Measurements from ENCODE around the gene LRRN4CL.
"Not testable (repeated sequence)": the region's sequence is repeated elsewhere in the genome, so short reads cannot be mapped to it uniquely, and the experiment has no call there.

Gene LRRN4CL

GRCh38 chr11:62654297-62654696 is 35.0 kb downstream of the LRRN4CL start:
- Histone ChIP-seq H3K27me3 (no peaks in the 10 kb centered on the region), H3K36me3 (peaks cover 4% of the 10 kb centered on the region; the same call in 1 of the 2 replicates), H3K4me3 (ENCODE audit: low read depth, low read length) (no peak overlapping the region), H3K9me3 (no peaks in the 10 kb centered on the region), H3K4me1 (no peaks in the 10 kb centered on the region)
- no peak for TF ChIP-seq CTCF (IDR thresholded peaks at IDR 0.05; ENCODE audit: low read depth, low read length)
- no peak for DNase-seq

- Histone ChIP-seq H3K9me3 (no peaks in the 10 kb centered on the region), H3K4me1 (no peaks in the 10 kb centered on the region), H3K27me3 (no peaks in the 10 kb centered on the region), H3K36me3 (peaks cover 5% of the 10 kb centered on the region; the same call in 1 of the 2 replicates), H3K4me3 (ENCODE audit: low read depth, low read length) (peak overlapping the region; percentile 86)
- no peak for DNase-seq
- TF ChIP-seq CTCF (IDR thresholded peaks at IDR 0.05; ENCODE audit: low read depth, low read length) = no peak
These were observed 36.9 kb downstream of the LRRN4CL start for GRCh38 chr11:62652161-62653006.

GRCh38 chr11:62650283-62650682 is 39.0 kb downstream of the LRRN4CL start:
- H3K27me3 ChIP-seq; H3K4me1 ChIP-seq; H3K4me3 ChIP-seq (ENCODE audit: low read depth, low read length); H3K36me3 ChIP-seq; DNase-seq; H3K9me3 ChIP-seq: not testable (repeated sequence)

GRCh38 chr11:62649486-62649885 is 39.8 kb downstream of the LRRN4CL start:
- Histone ChIP-seq H3K36me3 (peaks cover 8% of the 10 kb centered on the region), H3K4me1 (no peaks in the 10 kb centered on the region), H3K27me3 (no peaks in the 10 kb centered on the region), H3K4me3 (ENCODE audit: low read depth, low read length) (no peak overlapping the region), H3K9me3 (no peaks in the 10 kb centered on the region)
- no peak for DNase-seq
- TF ChIP-seq CTCF (IDR thresholded peaks at IDR 0.05; ENCODE audit: low read depth, low read length) = no peak

- no peak for TF ChIP-seq CTCF (IDR thresholded peaks at IDR 0.05; ENCODE audit: low read depth, low read length)
These were observed 40.4 kb downstream of the LRRN4CL start for GRCh38 chr11:62648967-62649364.

GRCh38 chr11:62648185-62648966 is 41.0 kb downstream of the LRRN4CL start:
- peaks cover 12% of the 10 kb centered on the region for H3K36me3 ChIP-seq
- TF ChIP-seq CTCF (IDR thresholded peaks at IDR 0.05; ENCODE audit: low read depth, low read length) = no peak

More at GRCh38 chr11:62648967-62649364, 40.4 kb downstream of the LRRN4CL start:
- H3K9me3 ChIP-seq = no peaks in the 10 kb centered on the region
- no peak for DNase-seq
- H3K4me1 ChIP-seq = no peaks in the 10 kb centered on the region
- no peaks in the 10 kb centered on the region for H3K27me3 ChIP-seq
- H3K4me3 ChIP-seq (ENCODE audit: low read depth, low read length) = no peak overlapping the region
- H3K36me3 ChIP-seq = peaks cover 12% of the 10 kb centered on the region

More at GRCh38 chr11:62648185-62648966, 41.0 kb downstream of the LRRN4CL start:
- Histone ChIP-seq H3K9me3 (no peaks in the 10 kb centered on the region), H3K4me1 (no peaks in the 10 kb centered on the region), H3K4me3 (ENCODE audit: low read depth, low read length) (no peak overlapping the region), H3K27me3 (no peaks in the 10 kb centered on the region)
- no peak for DNase-seq
